Gastroesophageal sphincter (tissue), 4 donors: Measurements from ENCODE around the gene UPF1. TPM values are rescaled to one million over a fixed set of nuclear protein-coding genes. Genes with fewer than 3 reads are reported as not detected.
A peak's percentile ranks its signal among the peaks of the same experiment; 100 is the strongest.

Experiments
- ATAC-seq: fragments of 150-250 bp; one replicate; pipeline ENCODE4 v1.9.1; 2016; ENCODE audit warnings: mild to moderate bottlenecking, moderate library complexity
- H3K27ac ChIP-seq, 4 donors: fragments of 200-600 bp; sonication (generic) in 3 of 4; 1 replicate in 3 of 4; 2 replicates in 1 of 4; pipeline ENCODE4 v1.5.1; 2016 to 2019
- H3K27me3 ChIP-seq: fragments of 200-600 bp; sonication (generic); one replicate; pipeline ENCODE4 v1.5.1; 2019
- H3K36me3 ChIP-seq, 2 donors: fragments of 200-600 bp; sonication (generic); one replicate each; pipeline ENCODE4 v1.5.1; 2019; ENCODE audit warnings: control low read depth in 1 of 2
- H3K4me1 ChIP-seq, 3 donors: fragments of 200-600 bp; sonication (generic); 1 replicate in 2 of 3; 2 replicates in 1 of 3; pipeline ENCODE4 v1.5.1; 2016 to 2019; ENCODE audit warnings: control low read depth in 2 of 3
- H3K4me3 ChIP-seq, 2 donors: fragments of 200-600 bp; sonication (generic); one replicate each; pipeline ENCODE4 v1.5.1; 2019; ENCODE audit warnings: mild to moderate bottlenecking in 1 of 2, moderate library complexity in 1 of 2
- H3K9me3 ChIP-seq, 3 donors: fragments of 200-600 bp; sonication (generic); one replicate each; pipeline ENCODE4 v1.5.1; 2017 to 2019; ENCODE audit warnings: control low read depth in 2 of 3
- EP300 ChIP-seq: sonication (generic); formaldehyde crosslinking; IDR thresholded peaks from one replicate; pipeline ENCODE4 v1.6.1; 2017; ENCODE audit warnings: antibody characterized with exemption, mild to moderate bottlenecking
- POLR2A ChIP-seq, 2 donors: fragments of 450-650 bp; IDR thresholded peaks; one replicate each; pipeline ENCODE4 v1.6.1; 2017; ENCODE audit warnings: antibody characterized with exemption in 2 of 2, mild to moderate bottlenecking in 2 of 2, moderate library complexity in 1 of 2
- POLR2AphosphoS5 ChIP-seq: sonication (generic); formaldehyde crosslinking; IDR thresholded peaks from one replicate; pipeline ENCODE4 v1.6.1; 2017; ENCODE audit warnings: antibody characterized with exemption
- WGBS, 2 donors: methylation state at CpG; one replicate each; pipeline ENCODE4 v1.1.5; 2018; ENCODE audit warnings: low coverage in 1 of 2; 5-methylcytosine and 5-hydroxymethylcytosine counted together
- total RNA-seq, 4 donors: library from RNA; depleted of rRNA; stranded (reverse); fragments of >200 nt; gene quantifications; one replicate each; pipeline ENCODE4 v1.1.0, GENCODE V29; 2016
- TF ChIP-seq, protein P1 (sequence below), 4 experiments: fragments of 200-600 bp in 2 of 4; fragments of 450-650 bp in 2 of 4; sonication (generic) in 1 of 4; IDR thresholded peaks; one replicate each; pipeline ENCODE4 v1.5.1; 2017 to 2019; ENCODE audit warnings: antibody characterized with exemption in 4 of 4, mild to moderate bottlenecking in 2 of 4, moderate library complexity in 2 of 4

Gene UPF1
- total RNA-seq, 4 donors from 2014 or later = 53.6 to 92.2 (median 59.9) TPM

DNA sequence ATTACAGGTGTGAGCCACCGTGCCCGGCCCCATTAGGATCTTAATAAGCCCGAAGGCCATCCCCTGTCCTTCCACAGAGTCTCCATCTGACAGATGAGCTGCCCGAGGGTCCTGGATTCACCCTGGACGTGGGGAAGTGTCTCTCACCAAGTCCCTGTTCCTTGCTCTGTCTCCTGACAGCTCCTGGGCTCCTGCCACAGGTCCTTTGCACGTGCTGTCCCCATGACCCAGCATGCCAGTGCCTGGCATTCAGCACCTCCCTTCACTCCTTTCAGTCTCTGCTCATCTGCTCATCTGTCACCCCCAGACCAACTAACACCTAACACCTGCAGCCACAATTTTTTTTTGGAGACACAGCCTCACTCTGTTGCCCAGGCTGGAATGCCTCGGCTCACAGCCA, 49.7 kb downstream of the UPF1 start:
- Histone ChIP-seq H3K27ac (no peak overlapping the region), H3K4me3 (no peak overlapping the region), H3K36me3 (peaks cover 0 to 6% of the 10 kb centered on the region in 2 donors), H3K9me3 (peaks cover 0 to 9% (median 0%) of the 10 kb centered on the region in 3 donors), H3K27me3 (no peaks in the 10 kb centered on the region), H3K4me1 (no peaks in the 10 kb centered on the region)
- ATAC-seq = no peak
- WGBS, 2 donors = 95 to 100% methylated on average over 2 to 7 of the region's 7 CpGs
- TF ChIP-seq EP300 (no peak), POLR2AphosphoS5 (no peak), POLR2A (IDR thresholded peaks at IDR 0.05) (no peak)
- TF ChIP-seq, protein P1, sequence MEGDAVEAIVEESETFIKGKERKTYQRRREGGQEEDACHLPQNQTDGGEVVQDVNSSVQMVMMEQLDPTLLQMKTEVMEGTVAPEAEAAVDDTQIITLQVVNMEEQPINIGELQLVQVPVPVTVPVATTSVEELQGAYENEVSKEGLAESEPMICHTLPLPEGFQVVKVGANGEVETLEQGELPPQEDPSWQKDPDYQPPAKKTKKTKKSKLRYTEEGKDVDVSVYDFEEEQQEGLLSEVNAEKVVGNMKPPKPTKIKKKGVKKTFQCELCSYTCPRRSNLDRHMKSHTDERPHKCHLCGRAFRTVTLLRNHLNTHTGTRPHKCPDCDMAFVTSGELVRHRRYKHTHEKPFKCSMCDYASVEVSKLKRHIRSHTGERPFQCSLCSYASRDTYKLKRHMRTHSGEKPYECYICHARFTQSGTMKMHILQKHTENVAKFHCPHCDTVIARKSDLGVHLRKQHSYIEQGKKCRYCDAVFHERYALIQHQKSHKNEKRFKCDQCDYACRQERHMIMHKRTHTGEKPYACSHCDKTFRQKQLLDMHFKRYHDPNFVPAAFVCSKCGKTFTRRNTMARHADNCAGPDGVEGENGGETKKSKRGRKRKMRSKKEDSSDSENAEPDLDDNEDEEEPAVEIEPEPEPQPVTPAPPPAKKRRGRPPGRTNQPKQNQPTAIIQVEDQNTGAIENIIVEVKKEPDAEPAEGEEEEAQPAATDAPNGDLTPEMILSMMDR (IDR thresholded peaks at IDR 0.05) = no peak

DNA sequence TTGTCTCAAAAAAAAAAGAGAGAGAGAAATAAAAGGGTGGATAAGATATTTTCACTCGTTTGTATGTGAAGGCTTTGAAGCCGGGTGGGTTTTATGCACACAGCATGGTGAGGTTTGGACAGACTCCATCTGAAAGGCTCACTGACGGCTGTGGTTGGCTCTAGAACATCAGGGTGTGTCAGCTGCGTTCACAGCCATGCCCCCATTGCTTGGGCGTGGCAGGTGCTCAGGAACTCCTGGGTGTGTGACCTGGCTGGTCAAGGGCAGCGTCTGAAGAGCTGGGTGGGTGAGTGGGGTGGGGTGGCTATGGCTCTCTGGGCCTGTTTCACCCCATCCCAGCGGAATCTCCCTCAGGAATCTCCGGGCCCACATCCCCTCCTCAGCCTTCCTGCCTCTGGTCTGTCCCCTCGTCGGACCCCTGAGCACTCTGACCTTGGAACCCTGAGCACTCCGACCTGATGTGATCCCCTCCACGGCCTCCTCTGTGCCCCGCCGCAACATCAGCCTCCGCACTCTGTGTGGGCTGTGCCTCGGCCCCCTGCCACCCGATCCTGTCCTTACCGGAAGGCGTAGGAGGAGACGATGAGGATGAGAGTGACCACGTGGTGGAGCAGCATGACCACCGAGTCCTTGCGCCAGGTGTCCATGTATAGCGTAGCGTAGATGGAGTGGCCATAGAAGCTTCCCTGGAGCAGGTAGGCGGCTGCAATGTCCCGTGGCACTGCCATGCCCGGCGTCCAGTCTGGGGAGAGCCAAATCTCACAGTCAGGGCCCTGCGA, 52.0 kb downstream of the UPF1 start:
- Histone ChIP-seq H3K27ac (no peak overlapping the region), H3K4me1 (no peaks in the 10 kb centered on the region), H3K9me3 (no peaks in the 10 kb centered on the region), H3K36me3 (no peaks in the 10 kb centered on the region), H3K27me3 (no peaks in the 10 kb centered on the region), H3K4me3 (no peak overlapping the region)
- 75 to 84% methylated on average over 4 to 25 of the region's 30 CpGs for WGBS, 2 donors
- TF ChIP-seq EP300 (no peak), POLR2A (IDR thresholded peaks at IDR 0.05) (no peak), POLR2AphosphoS5 (no peak)
- TF ChIP-seq, protein P1 (IDR thresholded peaks at IDR 0.05) = no peak
- ATAC-seq = no peak

DNA sequence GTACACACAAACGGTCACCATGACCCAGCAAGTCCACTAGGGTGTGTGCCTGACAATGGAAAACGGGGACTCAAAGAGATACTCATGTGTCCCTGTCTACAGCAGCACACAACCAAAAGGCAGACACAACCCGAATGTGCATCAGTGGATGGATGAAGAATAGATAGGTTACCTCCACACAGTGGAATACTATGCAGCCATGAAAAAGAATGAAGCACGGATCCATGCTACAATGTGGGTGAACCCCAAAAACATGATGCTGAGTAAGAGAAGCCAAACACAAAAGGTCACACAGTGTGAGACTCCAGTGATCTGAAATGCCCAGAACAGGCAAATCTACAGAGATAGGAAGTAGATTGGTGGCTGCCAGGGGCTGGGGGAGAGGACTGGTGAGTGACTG, 55.2 kb downstream of the UPF1 start:
- H3K4me1 ChIP-seq = no peaks in the 10 kb centered on the region
- H3K4me3 ChIP-seq = no peak overlapping the region
- TF ChIP-seq EP300 = no peak
- TF ChIP-seq, protein P1 (IDR thresholded peaks at IDR 0.05) = no peak
- no peak for TF ChIP-seq POLR2A (IDR thresholded peaks at IDR 0.05)
- TF ChIP-seq POLR2AphosphoS5 = no peak
- no peak for ATAC-seq
- H3K27ac ChIP-seq = no peak overlapping the region
- WGBS, 2 donors = 100% methylated on average over 2 of the region's 4 CpGs; no CpG with 5 or more reads in 1 of the 2 donors
- H3K9me3 ChIP-seq = no peaks in the 10 kb centered on the region
- no peaks in the 10 kb centered on the region for H3K36me3 ChIP-seq
- H3K27me3 ChIP-seq = no peaks in the 10 kb centered on the region

DNA sequence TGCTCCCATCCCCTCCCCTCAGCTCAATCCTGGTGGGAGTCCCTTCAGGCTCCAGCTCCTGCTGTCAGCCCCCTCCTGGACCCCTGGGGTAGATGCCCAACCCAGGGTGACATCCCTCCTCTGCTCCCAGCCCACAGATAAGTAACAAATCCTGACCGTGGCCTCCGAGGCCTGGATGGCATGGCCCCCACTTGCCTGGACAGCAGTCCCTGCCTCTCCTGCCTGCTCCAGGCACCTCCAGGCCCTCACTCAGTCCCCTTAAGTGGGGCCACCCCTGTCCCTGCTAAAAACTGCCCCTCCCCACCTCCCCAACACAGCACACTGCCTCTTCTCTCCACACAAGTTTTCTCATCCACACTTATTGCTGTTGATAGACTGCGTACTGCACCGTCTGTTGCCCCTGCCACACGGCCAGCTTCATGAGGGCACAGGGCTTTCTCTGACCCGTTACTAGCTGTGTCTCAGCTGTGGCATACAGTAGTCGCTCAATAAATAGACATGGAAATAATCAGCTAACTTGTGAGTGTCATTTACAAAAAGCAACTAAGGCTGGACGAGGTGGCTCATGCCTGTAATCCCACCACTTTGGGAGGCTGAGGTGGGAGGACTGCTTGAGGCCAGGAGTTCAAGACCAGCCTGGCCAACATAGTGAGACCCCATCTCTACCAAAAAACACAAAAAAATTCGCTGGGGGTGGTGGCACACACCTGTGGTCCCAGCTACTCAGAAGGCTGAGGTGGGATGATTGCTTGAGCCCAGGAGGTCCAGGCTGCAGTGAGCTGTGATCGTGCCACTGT, 58.4 kb downstream of the UPF1 start:
- H3K4me1 ChIP-seq = peaks cover 0 to 18% (median 9%) of the 10 kb centered on the region in 3 donors
- 77% methylated on average over 7 of the region's 10 CpGs; no CpG with 5 or more reads in 1 of the 2 donors for WGBS, 2 donors
- H3K27me3 ChIP-seq = peaks cover 24% of the 10 kb centered on the region
- no peaks in the 10 kb centered on the region for H3K9me3 ChIP-seq
- no peak overlapping the region for H3K27ac ChIP-seq
- no peak for ATAC-seq
- TF ChIP-seq EP300 = no peak
- no peak overlapping the region for H3K4me3 ChIP-seq
- no peaks in the 10 kb centered on the region for H3K36me3 ChIP-seq

DNA sequence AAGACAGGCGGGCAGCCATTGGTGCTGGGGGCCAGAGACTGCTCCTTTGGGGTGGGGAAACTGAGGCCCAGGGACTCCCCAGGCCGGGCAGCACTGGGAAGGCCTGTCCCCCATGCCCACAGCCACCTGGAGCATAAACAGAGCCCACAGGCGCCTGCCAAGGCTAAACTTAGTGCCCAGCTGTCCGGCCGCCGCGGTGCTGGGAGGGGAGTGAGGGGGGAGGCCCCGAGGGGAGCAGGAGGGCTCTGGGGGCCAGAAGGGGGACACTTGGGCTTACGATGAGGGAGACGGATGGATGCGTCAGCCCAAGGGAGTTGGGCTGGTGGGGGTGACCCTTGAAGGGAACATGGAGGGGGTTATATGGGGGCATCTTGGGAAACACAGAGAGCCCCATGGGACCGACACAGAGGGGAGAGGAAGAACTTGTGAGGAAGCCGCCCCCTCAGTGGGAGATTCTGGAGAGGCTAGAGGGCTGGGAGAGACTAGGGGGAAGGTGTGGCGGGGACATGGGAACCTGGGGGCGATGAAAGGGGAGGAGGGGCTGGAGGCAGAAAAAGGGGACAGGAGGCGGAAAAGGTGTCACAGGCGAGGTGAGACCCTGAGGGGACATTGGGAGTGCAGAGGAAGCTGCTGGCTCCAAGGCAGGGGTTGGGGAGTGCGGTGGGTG, 62.0 kb downstream of the UPF1 start:
- Histone ChIP-seq H3K27me3 (peaks cover 50% of the 10 kb centered on the region), H3K4me1 (peaks cover 0 to 30% (median 14%) of the 10 kb centered on the region in 3 donors), H3K9me3 (no peaks in the 10 kb centered on the region), H3K4me3 (peak overlapping the region in 1 of 2 donors; percentile 52), H3K36me3 (peaks cover 0 to 5% of the 10 kb centered on the region in 2 donors), H3K27ac (peak overlapping the region in 1 of 4 donors; percentile 50)
- no peak for ATAC-seq
- TF ChIP-seq POLR2AphosphoS5 (no peak), POLR2A (IDR thresholded peaks at IDR 0.05) (no peak), EP300 (no peak)
- TF ChIP-seq, protein P1 (IDR thresholded peaks at IDR 0.05) = no peak
- 22 to 44% methylated on average over 2 to 11 of the region's 18 CpGs for WGBS, 2 donors
